ENCODE data around the gene PLA1A. TPM values are rescaled to one million over a fixed set of nuclear protein-coding genes. Genes with fewer than 3 reads are reported as not detected.

Gene PLA1A
- total RNA-seq, 1 donor from 2014 or later: 0.52 TPM

DNA sequence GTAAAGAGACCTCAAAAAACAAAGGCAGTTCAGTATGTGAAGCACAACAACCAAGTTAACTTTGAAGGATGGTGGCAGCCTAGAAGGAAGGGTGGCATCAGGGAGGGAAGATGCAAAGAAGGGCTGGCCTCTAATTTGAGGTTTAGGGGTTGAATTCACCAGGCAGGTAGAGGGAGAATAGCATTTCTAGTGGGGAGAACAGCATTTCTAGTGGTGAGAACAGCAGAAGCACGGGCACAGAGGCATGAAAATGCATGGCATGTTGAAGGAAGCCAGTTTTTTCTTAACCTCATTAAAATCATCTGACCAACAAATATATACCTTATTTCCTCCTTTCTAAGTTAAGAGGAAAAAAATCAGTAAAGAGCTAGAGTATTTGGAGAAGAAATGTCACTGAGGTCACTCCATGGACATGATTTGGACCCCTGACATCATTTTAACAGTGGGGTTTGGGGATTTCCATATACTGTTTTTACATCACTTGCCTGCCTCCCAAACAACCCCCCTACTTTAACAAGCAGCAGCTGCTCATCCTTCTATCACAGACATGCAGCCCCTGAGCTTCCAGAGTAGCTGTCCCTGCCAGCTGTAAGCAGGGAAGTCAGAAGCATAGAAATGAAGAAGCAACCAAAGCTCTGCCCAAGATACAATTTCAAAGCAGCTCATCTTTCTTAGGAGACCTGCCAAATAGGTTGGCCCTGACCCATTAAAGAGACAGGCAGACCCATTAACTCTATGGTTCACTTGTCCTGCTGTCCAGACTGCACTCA lies 65.1 kb downstream of the PLA1A start:
- H3K4me3 ChIP-seq (ENCODE audit: low read depth, low read length): no peak overlapping the region
- TF ChIP-seq, protein P1, sequence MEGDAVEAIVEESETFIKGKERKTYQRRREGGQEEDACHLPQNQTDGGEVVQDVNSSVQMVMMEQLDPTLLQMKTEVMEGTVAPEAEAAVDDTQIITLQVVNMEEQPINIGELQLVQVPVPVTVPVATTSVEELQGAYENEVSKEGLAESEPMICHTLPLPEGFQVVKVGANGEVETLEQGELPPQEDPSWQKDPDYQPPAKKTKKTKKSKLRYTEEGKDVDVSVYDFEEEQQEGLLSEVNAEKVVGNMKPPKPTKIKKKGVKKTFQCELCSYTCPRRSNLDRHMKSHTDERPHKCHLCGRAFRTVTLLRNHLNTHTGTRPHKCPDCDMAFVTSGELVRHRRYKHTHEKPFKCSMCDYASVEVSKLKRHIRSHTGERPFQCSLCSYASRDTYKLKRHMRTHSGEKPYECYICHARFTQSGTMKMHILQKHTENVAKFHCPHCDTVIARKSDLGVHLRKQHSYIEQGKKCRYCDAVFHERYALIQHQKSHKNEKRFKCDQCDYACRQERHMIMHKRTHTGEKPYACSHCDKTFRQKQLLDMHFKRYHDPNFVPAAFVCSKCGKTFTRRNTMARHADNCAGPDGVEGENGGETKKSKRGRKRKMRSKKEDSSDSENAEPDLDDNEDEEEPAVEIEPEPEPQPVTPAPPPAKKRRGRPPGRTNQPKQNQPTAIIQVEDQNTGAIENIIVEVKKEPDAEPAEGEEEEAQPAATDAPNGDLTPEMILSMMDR (conservative IDR thresholded peaks at IDR 0.05; ENCODE audit: low read depth, low read length): peak; percentile 25
- DNase-seq (ENCODE audit: low read depth): no peak

DNA sequence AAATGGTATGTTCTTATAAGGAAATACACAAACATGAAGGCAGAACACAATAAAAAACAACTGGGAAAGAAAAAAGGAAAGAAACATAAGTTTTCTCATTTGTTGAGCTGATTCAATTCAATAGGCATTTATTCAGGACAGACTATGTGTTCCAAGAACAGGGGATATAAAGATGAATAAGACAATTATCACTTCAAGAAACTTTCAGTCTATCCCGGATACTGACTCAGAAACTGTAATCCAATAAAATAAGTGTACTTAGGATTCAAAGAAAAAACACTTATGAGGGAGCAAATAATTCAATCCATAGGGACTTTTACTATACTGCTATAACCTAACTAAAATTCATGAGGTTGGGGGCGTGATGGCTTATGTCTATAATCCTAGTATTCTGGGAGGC lies 66.2 kb downstream of the PLA1A start:
- TF ChIP-seq, protein P1 (conservative IDR thresholded peaks at IDR 0.05; ENCODE audit: low read depth, low read length): no peak
- no peak for DNase-seq (ENCODE audit: low read depth)
- H3K4me3 ChIP-seq (ENCODE audit: low read depth, low read length): no peak overlapping the region

DNA sequence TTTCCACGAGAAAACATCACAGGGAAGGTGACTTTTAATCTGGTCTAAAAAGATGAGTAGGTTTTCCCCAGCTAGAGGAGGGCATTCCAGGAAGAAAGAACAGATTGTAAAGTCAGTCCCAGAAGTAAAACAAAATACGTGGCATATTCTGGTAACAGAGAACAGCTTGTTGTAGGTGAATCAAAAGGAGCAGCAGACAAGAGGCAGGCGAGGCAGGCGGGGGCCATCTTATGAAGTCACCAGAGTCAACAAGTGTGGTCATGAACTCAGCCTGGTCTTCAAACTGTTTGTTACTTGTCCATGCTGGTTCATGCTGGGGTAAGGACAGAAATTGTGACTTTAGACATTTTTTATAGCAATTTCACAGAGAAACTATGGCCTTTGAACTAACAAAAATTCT lies 66.7 kb downstream of the PLA1A start:
- no peak overlapping the region for H3K4me3 ChIP-seq (ENCODE audit: low read depth, low read length)
- DNase-seq (ENCODE audit: low read depth): no peak
- TF ChIP-seq, protein P1 (conservative IDR thresholded peaks at IDR 0.05; ENCODE audit: low read depth, low read length): no peak

DNA sequence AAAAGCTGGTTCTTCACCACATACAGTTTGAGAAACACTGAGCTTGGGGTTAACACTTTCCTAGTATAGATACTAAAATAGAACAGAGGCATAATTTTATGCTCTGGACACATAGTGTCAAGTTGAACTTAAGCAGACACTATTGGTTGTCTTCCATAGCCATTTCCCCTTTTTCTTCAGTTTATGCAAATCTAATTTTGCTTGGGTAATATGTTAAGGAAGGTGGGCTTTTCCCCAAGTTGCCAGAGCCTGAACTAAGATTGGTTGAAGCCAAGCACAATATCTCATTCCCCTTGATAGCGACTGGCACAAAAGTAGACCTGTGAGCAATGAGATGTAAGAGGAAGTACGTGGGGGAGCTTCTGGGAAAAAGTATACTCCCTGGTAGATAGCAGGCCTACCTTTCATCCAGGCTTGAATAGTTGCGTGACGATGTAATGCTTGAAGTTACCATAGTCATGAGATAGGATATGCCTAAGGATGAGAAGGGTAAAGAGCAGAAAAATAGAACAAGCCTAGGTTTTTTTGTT lies 67.2 kb downstream of the PLA1A start:
- TF ChIP-seq, protein P1 (conservative IDR thresholded peaks at IDR 0.05; ENCODE audit: low read depth, low read length): no peak
- DNase-seq (ENCODE audit: low read depth): no peak
- no peak overlapping the region for H3K4me3 ChIP-seq (ENCODE audit: low read depth, low read length)

DNA sequence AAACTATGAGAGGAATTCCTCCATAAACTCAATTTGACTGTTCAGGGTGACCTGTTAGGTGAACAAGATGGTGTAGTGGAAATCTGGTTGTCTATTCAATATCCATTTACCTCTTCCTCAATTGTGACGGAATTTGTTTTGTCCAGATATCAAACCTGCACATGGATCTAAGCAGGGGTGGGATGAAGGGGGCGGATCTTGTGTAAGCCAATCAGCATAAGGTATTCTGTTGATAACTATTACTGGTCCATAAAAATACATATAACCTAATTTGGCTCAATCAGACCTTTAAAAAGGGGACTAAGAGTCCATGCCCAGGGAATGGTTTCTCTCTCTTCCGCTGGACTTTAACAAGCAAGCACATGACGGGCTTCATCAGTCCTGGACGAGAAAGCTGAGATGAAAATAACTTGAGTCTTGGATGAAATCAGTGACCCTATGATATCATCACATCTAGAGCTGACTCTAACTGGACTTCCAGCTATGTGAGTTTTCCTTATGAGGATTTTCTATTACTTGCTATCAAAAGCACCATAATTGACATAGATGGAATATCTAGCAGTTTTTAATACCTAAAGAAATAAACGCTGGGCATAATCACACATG lies 68.4 kb downstream of the PLA1A start:
- no peak overlapping the region for H3K4me3 ChIP-seq (ENCODE audit: low read depth, low read length)
- DNase-seq (ENCODE audit: low read depth): no peak
- TF ChIP-seq, protein P1 (conservative IDR thresholded peaks at IDR 0.05; ENCODE audit: low read depth, low read length): no peak

DNA sequence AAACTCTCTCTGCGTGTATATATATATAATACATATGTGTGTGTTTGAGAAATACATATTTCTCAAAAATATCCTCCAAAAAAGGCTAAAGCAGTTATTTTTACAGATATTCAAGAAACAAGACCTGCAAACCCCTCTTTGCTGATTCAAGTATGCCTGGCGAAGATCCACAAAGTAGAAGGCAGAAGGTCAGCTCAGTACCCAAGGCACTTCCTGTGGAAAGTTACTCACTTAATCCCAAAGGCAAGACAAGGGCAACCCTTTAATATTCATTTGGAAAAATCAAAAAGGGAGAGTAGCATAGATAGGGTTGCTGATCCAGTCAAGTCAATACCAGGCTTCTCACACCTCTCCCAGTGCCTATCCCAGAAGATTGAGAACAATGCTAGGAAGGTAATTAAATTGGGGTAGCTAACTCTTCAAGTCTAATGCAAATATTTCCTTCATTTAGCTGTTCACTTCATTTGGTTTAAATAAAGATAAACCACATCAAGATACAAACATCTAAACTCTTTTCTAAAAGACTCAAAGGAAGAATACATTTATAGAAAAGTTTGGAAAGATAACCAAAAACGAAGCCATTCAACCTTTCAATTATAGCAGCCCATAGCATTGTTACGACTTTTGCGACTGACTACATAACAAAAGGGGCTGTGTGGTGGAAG lies 72.4 kb downstream of the PLA1A start:
- TF ChIP-seq, protein P1 (conservative IDR thresholded peaks at IDR 0.05; ENCODE audit: low read depth, low read length): no peak
- DNase-seq (ENCODE audit: low read depth): no peak
- no peak overlapping the region for H3K4me3 ChIP-seq (ENCODE audit: low read depth, low read length)
